GM18520 (cell line): ENCODE measurements around the gene SLC34A3.

ENCODE experiments used
- ATAC-seq: cut with Tn5 transposase; IDR thresholded peaks from one replicate; pipeline ENCODE4 v1.9.1; 2021; ENCODE audit not compliant: unreplicated experiment

The SLC34A3 gene

DNA sequence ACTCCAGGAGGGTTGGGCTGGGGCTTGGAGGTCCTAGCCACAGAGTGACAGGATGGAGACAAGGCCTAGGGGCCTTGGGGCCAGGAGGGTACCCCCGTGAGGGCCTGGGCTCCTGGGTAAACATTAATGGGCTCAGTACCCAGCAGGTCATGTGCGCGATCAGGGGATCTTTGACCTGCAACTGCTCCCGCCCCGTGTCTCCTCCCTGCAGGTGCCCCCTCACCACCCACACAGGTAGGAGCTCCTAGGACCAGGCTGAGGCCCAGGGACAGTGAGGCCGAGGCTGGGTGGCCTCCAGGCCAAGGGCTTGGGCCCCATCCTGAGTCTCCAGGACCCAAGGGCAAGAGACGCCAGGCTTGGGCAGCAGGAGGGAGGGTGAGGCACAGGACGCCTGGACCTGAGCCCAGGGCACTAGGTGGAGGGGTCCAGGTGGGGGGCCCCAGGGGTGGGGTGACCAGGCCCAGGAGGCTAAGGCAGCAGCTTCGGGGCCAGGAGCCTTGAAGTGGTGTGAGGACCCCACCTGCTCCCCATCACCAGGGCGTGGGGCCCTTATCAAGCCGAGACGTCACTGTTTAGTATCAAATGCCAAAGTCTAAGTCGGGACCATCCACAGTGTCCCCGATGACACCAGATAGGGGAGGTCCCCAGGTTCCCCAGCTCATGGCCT lies at the start of gene SLC34A3:
SLC34A3 (plus strand) TSS at position 197 of the 667 bp plus-strand sequence. CDS start 802 bp downstream, outside the sequence.
- ATAC-seq, result no peak

DNA sequence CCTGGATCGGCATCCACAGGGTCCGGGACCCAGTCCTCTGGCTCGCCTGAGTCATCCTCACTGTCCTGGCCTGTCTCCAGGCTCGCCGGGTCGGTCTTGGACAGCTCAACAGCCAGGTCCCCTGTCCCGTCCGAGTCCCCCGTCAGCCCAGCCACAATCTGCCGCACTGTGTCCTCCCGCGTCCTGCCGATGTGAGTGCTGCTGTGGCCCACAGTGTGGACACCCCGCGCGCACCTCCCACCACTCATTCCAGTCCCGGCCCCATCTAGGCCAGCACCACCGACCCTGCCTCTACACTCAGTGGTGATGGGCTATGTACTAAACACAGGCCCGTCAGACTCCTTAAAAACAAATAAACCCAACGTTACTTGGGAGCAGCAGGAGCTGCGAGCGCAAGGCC lies 49.0 kb upstream of the SLC34A3 start:
- ATAC-seq, result no peak

GRCh38 chr9:137182836-137183235 lies 47.9 kb upstream of the SLC34A3 start:
- no peak for ATAC-seq

GRCh38 chr9:137183980-137184595 lies 46.6 kb upstream of the SLC34A3 start:
- ATAC-seq, result no peak

GRCh38 chr9:137184881-137185660 lies 45.6 kb upstream of the SLC34A3 start:
- ATAC-seq, result no peak

GRCh38 chr9:137185921-137186320 lies 44.8 kb upstream of the SLC34A3 start:
- ATAC-seq, result no peak

- no peak for ATAC-seq
Measured at GRCh38 chr9:137186385-137186784, 44.3 kb upstream of the SLC34A3 start.

GRCh38 chr9:137187386-137187785 lies 43.3 kb upstream of the SLC34A3 start:
- ATAC-seq, result no peak

DNA sequence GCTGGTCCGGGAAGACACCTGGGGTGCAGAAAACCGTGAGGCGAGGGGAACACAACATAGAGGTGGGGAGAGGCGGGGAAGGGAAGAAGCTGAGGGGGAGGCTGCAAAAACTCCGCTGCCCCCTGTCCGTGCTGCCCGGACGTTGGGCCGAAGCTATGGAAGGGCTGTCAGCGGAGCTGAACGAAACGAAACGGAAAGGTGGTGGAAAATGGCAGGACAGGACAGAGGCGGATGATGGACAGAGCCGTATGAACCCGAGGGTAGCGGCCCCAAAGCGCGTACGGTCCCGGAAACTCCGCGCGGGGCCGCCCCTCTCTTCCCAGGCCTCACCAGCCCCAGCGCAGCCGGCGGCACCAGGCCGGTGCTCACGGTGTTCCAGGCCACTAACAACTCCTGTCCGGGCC lies 42.6 kb upstream of the SLC34A3 start:
- ATAC-seq, result no peak

DNA sequence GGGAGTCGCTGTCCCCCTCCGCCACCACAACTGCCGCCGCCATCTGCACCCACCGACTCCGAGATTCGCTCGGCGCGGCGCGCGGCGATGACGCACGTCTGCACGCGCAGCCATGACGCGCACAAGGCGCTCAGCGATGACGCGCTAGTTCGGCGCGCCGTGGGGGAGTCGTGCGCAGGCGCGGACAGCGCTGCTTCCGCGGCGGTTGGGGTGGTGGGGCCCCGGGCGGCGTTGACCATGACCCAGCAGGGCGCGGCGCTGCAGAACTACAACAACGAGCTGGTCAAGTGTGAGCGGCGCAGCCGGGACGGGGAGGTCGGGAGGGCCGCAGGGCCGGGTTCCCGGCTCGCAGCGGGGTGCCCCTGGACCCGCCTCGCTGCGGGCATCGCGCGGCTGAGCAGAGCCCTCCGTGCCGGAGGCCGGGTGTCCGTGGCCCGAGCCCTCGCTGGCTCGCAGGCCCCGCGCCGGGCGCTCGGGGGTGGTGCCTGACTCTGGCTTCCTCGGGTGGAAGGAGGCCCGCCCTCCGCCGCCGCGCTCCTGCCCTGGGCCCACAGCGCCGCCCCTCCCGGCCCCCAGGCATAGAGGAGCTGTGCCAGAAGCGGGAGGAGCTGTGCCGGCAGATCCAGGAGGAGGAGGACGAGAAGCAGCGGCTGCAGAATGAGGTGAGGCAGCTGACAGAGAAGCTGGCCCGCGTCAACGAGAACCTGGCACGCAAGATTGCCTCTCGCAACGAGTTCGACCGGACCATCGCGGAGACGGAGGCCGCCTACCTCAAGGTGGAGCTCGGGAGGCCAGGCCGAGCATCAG lies 42.0 kb upstream of the SLC34A3 start, which contains the start of the genes ANAPC2 and SSNA1:
ANAPC2 (minus strand) TSS at position 71 of the 807 bp plus-strand sequence; CDS start at position 43, 28 bp downstream.
SSNA1 (plus strand) TSS at position 187 of the 807 bp plus-strand sequence; CDS start at position 238, 51 bp downstream.
- ATAC-seq, result peak; percentile 84

DNA sequence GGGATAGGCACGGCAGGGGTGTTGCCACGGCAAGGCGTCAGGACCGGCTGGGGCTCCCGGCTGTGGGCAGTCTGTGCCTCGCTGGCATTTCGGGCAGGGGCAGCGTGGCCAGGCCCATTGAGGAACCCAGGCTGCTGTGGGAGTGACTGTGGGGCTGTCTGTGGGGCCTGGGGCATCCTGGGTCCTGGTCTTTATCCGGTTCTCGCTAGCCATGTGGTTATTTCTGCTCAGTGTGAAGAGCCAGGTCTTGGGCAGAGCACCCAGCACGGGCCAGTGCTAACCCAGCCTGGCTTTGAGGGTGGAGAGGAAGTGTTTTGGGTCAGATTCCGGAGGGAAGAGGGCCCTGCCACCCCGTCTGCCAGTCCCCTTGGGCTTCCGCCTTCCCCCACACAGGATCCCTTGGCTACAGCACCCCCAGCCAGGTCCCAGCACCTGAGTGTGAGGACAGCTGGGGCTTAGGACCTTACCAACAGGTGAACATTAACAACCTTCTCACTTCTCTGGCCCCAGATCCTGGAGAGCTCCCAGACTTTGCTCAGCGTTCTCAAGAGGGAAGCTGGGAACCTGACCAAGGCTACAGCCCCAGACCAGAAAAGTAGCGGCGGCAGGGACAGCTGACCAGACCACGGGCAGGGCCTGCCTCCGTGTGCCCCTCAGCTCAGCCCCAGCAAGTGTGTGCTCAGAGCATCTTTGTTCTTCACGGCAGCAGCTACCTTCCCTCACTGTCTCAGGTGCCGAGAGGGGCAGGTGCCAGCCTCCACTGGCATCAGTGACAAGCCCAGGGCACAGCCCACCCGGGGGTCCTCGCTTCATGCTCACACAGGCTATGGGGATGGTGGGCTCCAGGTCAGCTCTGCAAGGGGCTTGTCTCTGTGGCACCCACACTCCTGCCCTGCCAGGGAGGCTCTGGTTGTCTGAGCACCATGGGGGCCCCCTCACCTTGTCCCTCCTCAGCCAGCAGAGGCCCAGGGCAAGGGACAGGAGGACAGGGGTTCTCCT lies 41.1 kb upstream of the SLC34A3 start:
- ATAC-seq, result no peak

- no peak for ATAC-seq
Measured at GRCh38 chr9:137190315-137190856, 40.3 kb upstream of the SLC34A3 start.

- no peak for ATAC-seq
Measured at GRCh38 chr9:137191245-137191644, 39.5 kb upstream of the SLC34A3 start.

DNA sequence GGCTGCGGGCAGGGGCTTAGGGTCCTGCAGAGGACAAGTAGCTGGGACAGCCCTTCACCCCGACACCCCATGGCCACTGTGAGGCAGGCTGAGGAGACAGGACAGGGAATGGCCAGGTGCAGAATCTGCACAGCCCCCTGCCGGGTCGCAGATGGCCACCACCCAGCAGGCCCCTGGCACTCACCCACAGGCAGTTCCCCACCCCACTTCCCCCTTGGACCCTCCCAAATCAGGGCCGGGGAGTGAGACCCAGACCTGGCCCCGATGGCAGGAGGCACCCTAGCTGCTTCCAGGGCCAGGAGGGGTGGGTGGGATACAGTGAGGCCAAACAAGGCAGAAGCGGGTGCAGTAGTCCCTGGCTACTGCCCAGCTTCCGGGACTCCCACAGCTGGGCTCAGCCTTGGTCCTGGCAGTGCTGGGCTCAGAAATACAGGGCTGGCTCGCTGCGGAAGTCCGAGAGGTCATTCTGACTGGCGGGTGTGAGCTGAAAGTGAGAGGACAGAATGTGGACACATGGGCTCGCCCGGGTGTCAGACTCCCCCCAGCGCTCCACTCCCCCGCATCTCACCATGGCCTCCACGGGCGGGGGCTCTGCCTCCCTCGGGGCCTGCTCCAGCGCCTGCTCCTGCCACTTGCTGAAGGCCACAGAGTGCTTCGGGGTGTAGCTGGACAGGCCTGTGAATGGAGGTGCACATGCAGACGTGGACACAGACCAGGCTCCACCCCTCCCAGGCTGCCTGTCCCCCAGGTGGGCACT lies 38.8 kb upstream of the SLC34A3 start:
- ATAC-seq, result no peak

- no peak for ATAC-seq
Measured at GRCh38 chr9:137192448-137192780, 38.3 kb upstream of the SLC34A3 start.

GRCh38 chr9:137192859-137193258 lies 37.8 kb upstream of the SLC34A3 start:
- ATAC-seq, result no peak

GRCh38 chr9:137193771-137194170 lies 36.9 kb upstream of the SLC34A3 start:
- ATAC-seq, result no peak

DNA sequence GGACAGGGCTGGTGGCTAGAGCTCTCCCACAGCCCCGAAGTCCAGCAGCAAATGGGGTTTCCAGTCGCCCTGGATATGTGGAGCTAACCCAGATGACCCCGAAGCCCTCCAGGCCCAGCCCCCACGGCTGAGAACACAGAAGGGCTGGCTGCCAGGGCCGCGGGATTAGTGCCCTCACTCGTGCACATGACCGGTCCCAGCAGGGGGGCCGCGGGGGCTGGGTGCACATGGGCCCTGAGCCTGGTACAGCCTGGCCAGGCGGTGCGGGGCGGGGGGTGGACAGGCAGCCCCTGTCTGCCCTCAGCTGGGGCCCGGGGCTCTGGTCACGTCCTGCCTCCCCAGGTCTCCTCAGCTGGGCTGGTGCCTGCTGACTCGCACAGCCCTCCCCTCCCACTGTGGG lies 36.3 kb upstream of the SLC34A3 start:
- no peak for ATAC-seq

- no peak for ATAC-seq
Measured at GRCh38 chr9:137194909-137195308, 35.8 kb upstream of the SLC34A3 start.
